ENCODE results near the gene SMPD1. TPM values are rescaled to one million over a fixed set of nuclear protein-coding genes. Genes with fewer than 3 reads are reported as not detected.

Gene SMPD1
- total RNA-seq, 1 experiment from 2014 or later: 4.5 TPM

- H3K4me3 Mint-ChIP-seq: no peak overlapping the region
- WGBS (ENCODE audit: extremely low coverage, insufficient read length, low lambda C conversion rate): no CpG with 5 or more reads among the region's 6 CpGs
- no peak overlapping the region for H3K27ac Mint-ChIP-seq
These were observed 25.5 kb downstream of the SMPD1 start for GRCh38 chr11:6415797-6416196.

More at GRCh38 chr11:6415797-6416196, 25.5 kb downstream of the SMPD1 start:
- H2BK20ac ChIP-seq (ENCODE audit: low read depth, low read length, poor library complexity, severe bottlenecking): no peak overlapping the region
- no peak overlapping the region for H3K4me2 ChIP-seq (ENCODE audit: insufficient read depth, insufficient read length, low read length)
- H3K23ac ChIP-seq (ENCODE audit: insufficient read length, low read depth, low read length): no peak overlapping the region
- H4K91ac ChIP-seq (ENCODE audit: insufficient read length, low read depth, low read length): no peak overlapping the region
- Mint-ChIP-seq H3K9me3 (no peaks in the 10 kb centered on the region), H3K27me3 (ENCODE audit: low read depth) (peaks cover 15% of the 10 kb centered on the region), H3K4me1 (peaks cover 9 to 10% of the 10 kb centered on the region in 2 experiments), H3K36me3 (ENCODE audit: insufficient read depth in 1 of 3, low read depth in 3 of 3) (no peaks in the 10 kb centered on the region)
- H3K56ac ChIP-seq (ENCODE audit: insufficient read length, low read depth, low read length): no peak overlapping the region
- H3K4ac ChIP-seq (ENCODE audit: low read depth, low read length): no peak overlapping the region
- no peak overlapping the region for H4K8ac ChIP-seq (replicated peaks; ENCODE audit: insufficient read length, low read depth, low read length)
- no peak overlapping the region for H4K5ac ChIP-seq (ENCODE audit: insufficient read length, low read depth, low read length)
- TF ChIP-seq CTCF (conservative IDR thresholded peaks at IDR 0.05): no peak
- no peaks in the 10 kb centered on the region for H3K9me3 ChIP-seq (ENCODE audit: control insufficient read depth, low read depth, low read length)
- H3K18ac ChIP-seq (ENCODE audit: insufficient read length, low read depth, low read length): no peak overlapping the region
- H3T11ph ChIP-seq (ENCODE audit: low read length): no peak overlapping the region
- no peaks in the 10 kb centered on the region for H3K79me2 ChIP-seq (ENCODE audit: insufficient read depth, low read length)
- no peaks in the 10 kb centered on the region for H4K20me1 ChIP-seq (ENCODE audit: control insufficient read depth, insufficient read depth, insufficient read length)
- H3K14ac ChIP-seq (ENCODE audit: insufficient read depth, low read length): no peak overlapping the region
- no peak overlapping the region for H2AFZ ChIP-seq (ENCODE audit: low read length)
- H3K23me2 ChIP-seq (ENCODE audit: insufficient read length, low read depth, low read length, poor library complexity, severe bottlenecking): peaks cover 6% of the 10 kb centered on the region
- H3K4me1 ChIP-seq (ENCODE audit: insufficient read depth, low read length): 0 out of 2 replicates have a peak, but pooled peaks cover 3% of the 10 kb centered on the region
- no peak overlapping the region for H2AK5ac ChIP-seq (ENCODE audit: insufficient read length, low read length)
- no peak overlapping the region for H2BK12ac ChIP-seq (ENCODE audit: insufficient read length, low read depth, low read length)
- peaks cover 5% of the 10 kb centered on the region; the same call in 1 of the 2 replicates for H3K27me3 ChIP-seq (ENCODE audit: insufficient read depth, low read length)
- no peaks in the 10 kb centered on the region for H3K79me1 ChIP-seq (ENCODE audit: insufficient read depth, low read depth, low read length, poor library complexity, severe bottlenecking)
- no peak overlapping the region for H2BK5ac ChIP-seq (ENCODE audit: insufficient read length, low read length)
- H3K9ac ChIP-seq (ENCODE audit: extremely low read depth, insufficient read length, low read length): no peak overlapping the region
- DNase-seq: no peak
- H2BK120ac ChIP-seq (ENCODE audit: low read depth, low read length, poor library complexity, severe bottlenecking): no peak overlapping the region
- H3K27ac ChIP-seq (ENCODE audit: insufficient read length, low read depth, low read length): no peak overlapping the region
- H2BK15ac ChIP-seq (ENCODE audit: low read depth, low read length): no peak overlapping the region

All from H9 (cell line).